Fibroblast of mammary gland (primary cell): ENCODE data around the gene MEGF6.

Experiments used
- DNase-seq: peaks from one replicate; pipeline ENCODE4 v3.0.0-alpha.2; 2010; ENCODE audit warnings: low read depth
- H3K4me3 ChIP-seq: 2 replicates; pipeline ENCODE4 v1.5.1; 2011; ENCODE audit warnings: low read depth, mild to moderate bottlenecking, low read length, moderate library complexity; ENCODE audit not compliant: control insufficient read depth
- TF ChIP-seq, protein P1 (sequence below): conservative IDR thresholded peaks from 2 replicates; pipeline ENCODE4 v1.5.1; 2011; ENCODE audit warnings: low read depth, low read length, inconsistent platforms; ENCODE audit not compliant: control insufficient read depth, insufficient read depth

Gene MEGF6

DNA sequence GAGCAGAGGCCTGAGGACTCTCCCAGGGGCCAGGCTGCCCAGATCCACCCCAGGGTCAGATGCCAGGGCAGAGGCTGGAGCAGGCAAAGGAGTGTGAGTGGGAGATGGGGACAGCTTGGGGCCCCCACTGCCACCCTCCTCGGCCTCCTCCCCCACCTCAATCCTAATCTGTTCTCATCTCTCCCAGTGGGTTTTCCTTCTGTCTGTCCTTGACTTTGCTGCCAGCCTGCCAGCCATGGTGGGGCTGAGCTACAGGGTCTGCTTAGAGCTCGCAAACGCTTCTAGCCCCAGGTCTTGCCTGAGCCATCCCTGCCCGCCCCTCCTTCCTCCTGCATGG lies 65.3 kb downstream of the MEGF6 start:
- TF ChIP-seq, protein P1, sequence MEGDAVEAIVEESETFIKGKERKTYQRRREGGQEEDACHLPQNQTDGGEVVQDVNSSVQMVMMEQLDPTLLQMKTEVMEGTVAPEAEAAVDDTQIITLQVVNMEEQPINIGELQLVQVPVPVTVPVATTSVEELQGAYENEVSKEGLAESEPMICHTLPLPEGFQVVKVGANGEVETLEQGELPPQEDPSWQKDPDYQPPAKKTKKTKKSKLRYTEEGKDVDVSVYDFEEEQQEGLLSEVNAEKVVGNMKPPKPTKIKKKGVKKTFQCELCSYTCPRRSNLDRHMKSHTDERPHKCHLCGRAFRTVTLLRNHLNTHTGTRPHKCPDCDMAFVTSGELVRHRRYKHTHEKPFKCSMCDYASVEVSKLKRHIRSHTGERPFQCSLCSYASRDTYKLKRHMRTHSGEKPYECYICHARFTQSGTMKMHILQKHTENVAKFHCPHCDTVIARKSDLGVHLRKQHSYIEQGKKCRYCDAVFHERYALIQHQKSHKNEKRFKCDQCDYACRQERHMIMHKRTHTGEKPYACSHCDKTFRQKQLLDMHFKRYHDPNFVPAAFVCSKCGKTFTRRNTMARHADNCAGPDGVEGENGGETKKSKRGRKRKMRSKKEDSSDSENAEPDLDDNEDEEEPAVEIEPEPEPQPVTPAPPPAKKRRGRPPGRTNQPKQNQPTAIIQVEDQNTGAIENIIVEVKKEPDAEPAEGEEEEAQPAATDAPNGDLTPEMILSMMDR: no peak
- no peak for DNase-seq
- no peak overlapping the region for H3K4me3 ChIP-seq

GRCh38 chr1:3545363-3546047 lies 65.8 kb downstream of the MEGF6 start:
- no peak for DNase-seq
- TF ChIP-seq, protein P1: no peak
- no peak overlapping the region for H3K4me3 ChIP-seq

DNA sequence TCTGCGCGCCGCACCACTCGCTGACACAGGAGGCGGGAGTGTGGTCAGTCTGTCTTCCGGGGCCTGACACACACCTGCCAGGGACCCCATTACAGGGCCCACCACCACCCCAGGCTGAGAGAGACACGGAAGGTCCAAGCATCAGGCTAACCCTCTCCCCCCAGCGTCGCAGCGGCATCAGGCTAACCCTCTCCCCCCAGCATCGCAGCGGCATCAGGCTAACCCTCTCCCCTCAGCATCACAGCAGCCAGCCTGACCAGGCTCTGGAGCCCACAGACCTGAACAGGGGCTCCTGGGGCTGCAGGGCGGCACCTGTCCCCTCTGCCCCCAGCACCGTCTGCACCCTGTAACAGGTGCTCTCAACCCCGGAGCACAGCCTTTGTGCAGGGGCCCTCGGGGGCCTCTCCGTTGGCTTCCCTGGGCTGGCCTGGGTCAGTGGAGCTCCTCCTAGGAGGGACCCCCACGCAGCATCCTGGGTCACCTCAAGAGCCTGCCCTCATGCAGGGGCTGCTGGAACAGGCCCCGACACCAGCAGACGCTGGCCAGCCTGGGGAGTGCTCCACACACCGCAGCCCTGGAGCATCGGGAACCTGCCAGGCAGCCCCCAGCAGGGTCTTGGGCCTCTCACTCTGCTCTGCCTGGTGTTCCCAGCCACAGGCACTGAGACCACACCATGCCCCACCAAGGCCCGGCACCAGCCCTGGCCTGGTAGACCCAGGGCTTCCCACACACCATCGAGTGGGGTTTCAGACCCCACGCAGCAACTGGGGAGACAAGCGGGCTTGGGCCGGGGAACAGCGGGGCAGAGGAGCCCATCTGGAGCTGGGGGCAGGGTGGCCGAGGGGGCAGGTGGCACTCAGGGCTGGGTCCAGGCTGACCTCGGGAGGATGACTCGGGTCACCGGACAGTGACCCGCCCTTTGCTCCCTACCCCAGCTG lies 67.0 kb downstream of the MEGF6 start:
- H3K4me3 ChIP-seq: no peak overlapping the region
- TF ChIP-seq, protein P1: no peak
- no peak for DNase-seq

DNA sequence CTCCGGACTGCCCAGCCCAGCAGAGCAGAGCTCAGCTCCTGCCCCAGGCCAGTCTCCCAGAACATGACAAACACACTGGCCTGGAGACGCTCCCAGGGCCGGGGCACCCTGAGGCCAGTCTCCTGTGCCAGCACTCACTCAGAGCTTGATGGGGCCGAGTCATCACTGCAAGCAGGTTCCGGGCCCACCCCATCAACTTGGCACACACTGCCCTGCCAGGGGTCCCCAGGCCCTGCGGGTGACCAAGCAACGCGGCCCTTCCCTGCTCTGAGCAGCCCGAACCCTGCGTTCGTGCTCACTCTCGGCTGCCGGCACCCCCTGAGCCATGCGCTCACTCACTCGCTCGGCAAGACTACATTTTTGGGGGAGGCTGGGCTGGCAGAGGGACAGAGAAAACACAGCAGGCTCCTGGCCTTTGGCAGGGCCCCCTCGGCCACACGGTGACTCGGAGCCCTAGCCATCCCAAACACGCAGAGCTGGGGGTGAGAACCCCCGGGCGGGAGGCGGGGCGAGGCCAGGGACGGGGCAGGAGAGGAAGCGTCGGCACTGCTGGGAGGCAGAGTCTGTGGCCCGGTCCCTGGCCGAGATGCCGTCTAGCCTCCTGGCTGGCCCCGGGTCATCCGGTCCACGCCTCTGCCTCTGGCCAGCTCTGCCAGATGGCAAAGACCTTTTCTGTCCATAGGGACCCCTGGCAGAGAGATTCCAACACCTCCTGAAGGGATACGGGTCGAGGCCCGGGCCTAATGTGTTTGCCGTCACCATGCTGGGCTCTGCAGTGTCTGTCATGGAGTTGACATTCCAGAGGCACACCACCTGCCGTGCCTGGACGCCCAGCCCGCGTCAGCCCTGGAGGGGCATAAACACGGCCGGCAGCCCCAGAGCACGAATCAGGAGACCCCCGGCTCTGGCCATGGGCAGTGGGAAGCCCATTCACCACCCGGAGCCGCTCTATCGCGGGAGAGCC lies 68.0 kb downstream of the MEGF6 start:
- H3K4me3 ChIP-seq: no peak overlapping the region
- TF ChIP-seq, protein P1: no peak
- DNase-seq: peak; percentile 54

- no peak for DNase-seq
- no peak overlapping the region for H3K4me3 ChIP-seq
- TF ChIP-seq, protein P1: no peak
Observed at GRCh38 chr1:3542676-3543075, 68.6 kb downstream of the MEGF6 start.

GRCh38 chr1:3541936-3542335 lies 69.4 kb downstream of the MEGF6 start:
- H3K4me3 ChIP-seq: no peak overlapping the region
- TF ChIP-seq, protein P1: no peak
- DNase-seq: no peak
